GM12878 (cell line): ENCODE measurements around the gene SAMD4A.

Experiments used
- CHD1 ChIP-seq: IDR thresholded peaks from 2 replicates; pipeline ENCODE4 v1.6.1; 2012; ENCODE audit warnings: low read depth, low read length, improper control_type of control experiment
- SUPT20H ChIP-seq: IDR thresholded peaks from 2 replicates; pipeline ENCODE4 v1.6.1; 2011; ENCODE audit warnings: low read depth, mild to moderate bottlenecking, low read length, moderate library complexity, borderline replicate concordance; ENCODE audit not compliant: control insufficient read depth
- TF ChIP-seq, protein P1 (sequence below), 3 experiments: IDR thresholded peaks in 2 of 3; conservative IDR thresholded peaks in 1 of 3; 2 replicates each; pipeline ENCODE4 v1.5.1; 2011; ENCODE audit warnings: low read depth in 3 of 3, low read length in 3 of 3, mild to moderate bottlenecking in 3 of 3, control low read depth in 2 of 3, moderate library complexity in 2 of 3, inconsistent platforms in 1 of 3, mixed read lengths in 1 of 3; ENCODE audit not compliant: control insufficient read depth in 2 of 3, insufficient read depth in 1 of 3; ENCODE audit errors: extremely low read depth in 1 of 3

DNA sequence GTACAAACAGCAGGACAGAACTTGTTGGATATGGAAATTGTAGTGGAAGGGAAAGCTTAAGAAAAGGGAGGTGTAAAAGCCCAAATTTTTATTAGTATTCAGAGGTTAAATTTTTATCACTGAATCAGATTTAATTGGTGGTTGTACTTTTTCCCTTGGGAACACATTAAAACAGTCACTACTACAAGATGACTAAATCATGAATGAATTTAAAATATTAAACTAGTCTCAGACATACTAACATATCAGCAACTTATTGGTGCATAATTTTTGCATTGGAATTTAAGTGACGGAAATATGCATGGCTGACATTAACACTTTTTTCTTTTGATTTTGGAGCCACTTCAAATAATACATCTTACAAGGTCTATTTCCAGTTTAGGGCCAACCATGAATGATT, 27.6 kb downstream of the SAMD4A start:
- TF ChIP-seq, protein P1, sequence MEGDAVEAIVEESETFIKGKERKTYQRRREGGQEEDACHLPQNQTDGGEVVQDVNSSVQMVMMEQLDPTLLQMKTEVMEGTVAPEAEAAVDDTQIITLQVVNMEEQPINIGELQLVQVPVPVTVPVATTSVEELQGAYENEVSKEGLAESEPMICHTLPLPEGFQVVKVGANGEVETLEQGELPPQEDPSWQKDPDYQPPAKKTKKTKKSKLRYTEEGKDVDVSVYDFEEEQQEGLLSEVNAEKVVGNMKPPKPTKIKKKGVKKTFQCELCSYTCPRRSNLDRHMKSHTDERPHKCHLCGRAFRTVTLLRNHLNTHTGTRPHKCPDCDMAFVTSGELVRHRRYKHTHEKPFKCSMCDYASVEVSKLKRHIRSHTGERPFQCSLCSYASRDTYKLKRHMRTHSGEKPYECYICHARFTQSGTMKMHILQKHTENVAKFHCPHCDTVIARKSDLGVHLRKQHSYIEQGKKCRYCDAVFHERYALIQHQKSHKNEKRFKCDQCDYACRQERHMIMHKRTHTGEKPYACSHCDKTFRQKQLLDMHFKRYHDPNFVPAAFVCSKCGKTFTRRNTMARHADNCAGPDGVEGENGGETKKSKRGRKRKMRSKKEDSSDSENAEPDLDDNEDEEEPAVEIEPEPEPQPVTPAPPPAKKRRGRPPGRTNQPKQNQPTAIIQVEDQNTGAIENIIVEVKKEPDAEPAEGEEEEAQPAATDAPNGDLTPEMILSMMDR (IDR thresholded peaks at IDR 0.05 in 2 of 3, conservative IDR thresholded peaks at IDR 0.05 in 1 of 3; ENCODE audit: control insufficient read depth in 2 of 3, extremely low read depth in 1 of 3, insufficient read depth in 1 of 3, low read depth in 3 of 3, low read length in 3 of 3) = no peak
- no peak for TF ChIP-seq CHD1
- no peak for TF ChIP-seq SUPT20H
